ENCODE measurements around the gene SCD5.
A peak's percentile ranks its signal among the peaks of the same experiment; 100 is the strongest.
"Not testable (repeated sequence)": the region's sequence is repeated elsewhere in the genome, so short reads cannot be mapped to it uniquely, and the experiment has no call there.

SCD5 gene

GRCh38 chr4:82798168-82799005, at the start of gene SCD5:
Gene SCD5 (minus strand): TSS chr4:82798796. CDS start chr4:82798537, 259 bp downstream.
- DNase-seq (ENCODE audit: low read depth), result peak; percentile 84
- TF ChIP-seq, protein P1, sequence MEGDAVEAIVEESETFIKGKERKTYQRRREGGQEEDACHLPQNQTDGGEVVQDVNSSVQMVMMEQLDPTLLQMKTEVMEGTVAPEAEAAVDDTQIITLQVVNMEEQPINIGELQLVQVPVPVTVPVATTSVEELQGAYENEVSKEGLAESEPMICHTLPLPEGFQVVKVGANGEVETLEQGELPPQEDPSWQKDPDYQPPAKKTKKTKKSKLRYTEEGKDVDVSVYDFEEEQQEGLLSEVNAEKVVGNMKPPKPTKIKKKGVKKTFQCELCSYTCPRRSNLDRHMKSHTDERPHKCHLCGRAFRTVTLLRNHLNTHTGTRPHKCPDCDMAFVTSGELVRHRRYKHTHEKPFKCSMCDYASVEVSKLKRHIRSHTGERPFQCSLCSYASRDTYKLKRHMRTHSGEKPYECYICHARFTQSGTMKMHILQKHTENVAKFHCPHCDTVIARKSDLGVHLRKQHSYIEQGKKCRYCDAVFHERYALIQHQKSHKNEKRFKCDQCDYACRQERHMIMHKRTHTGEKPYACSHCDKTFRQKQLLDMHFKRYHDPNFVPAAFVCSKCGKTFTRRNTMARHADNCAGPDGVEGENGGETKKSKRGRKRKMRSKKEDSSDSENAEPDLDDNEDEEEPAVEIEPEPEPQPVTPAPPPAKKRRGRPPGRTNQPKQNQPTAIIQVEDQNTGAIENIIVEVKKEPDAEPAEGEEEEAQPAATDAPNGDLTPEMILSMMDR (IDR thresholded peaks at IDR 0.05; ENCODE audit: insufficient read depth, low read depth, low read length, missing control alignments), result no peak
- peak within 1 kb of the TSS; percentile 76 for H3K4me3 ChIP-seq (ENCODE audit: low read depth, low read length)

- DNase-seq (ENCODE audit: low read depth), result no peak
- H3K4me3 ChIP-seq (ENCODE audit: low read depth, low read length), result no peak overlapping the region
- TF ChIP-seq, protein P1 (IDR thresholded peaks at IDR 0.05; ENCODE audit: insufficient read depth, low read depth, low read length, missing control alignments), result no peak
Measured at GRCh38 chr4:82842593-82842992, 44.0 kb upstream of the SCD5 start.

GRCh38 chr4:82839624-82840023, 41.0 kb upstream of the SCD5 start:
- H3K4me3 ChIP-seq (ENCODE audit: low read depth, low read length), result no peak overlapping the region
- DNase-seq (ENCODE audit: low read depth), result no peak
- TF ChIP-seq, protein P1 (IDR thresholded peaks at IDR 0.05; ENCODE audit: insufficient read depth, low read depth, low read length, missing control alignments), result no peak

DNA sequence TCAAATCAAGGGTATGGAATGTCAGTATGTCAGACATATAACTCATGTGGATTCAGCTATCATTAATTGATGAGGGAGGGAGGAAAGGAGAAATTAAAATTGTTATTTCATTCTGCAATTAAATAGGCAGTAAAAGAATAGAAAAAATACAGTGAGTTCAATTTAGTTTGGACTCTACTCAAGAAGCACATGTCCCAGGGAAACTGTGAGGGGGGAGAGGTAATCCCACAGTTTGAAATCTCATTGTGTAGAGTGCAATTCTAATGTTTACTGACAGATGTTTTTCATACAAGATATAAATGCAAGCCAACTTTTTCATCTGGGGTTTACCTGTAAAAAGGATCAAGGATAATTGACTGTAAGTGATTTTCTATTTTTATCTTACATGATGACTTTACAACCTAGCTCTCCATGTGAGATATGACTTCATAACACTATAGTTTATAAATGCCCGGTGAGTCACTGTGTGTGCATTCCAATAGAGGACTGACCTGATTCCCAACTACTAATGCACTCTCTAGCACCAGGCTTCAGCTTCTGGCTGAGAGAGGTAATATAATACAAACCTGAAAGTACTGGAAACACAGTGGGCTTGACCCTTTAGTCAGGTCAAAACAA, 35.2 kb upstream of the SCD5 start:
- TF ChIP-seq, protein P1 (IDR thresholded peaks at IDR 0.05; ENCODE audit: insufficient read depth, low read depth, low read length, missing control alignments), result no peak
- no peak overlapping the region for H3K4me3 ChIP-seq (ENCODE audit: low read depth, low read length)
- DNase-seq (ENCODE audit: low read depth), result no peak

GRCh38 chr4:82833060-82833459, 34.5 kb upstream of the SCD5 start:
- not testable (repeated sequence) for H3K4me3 ChIP-seq (ENCODE audit: low read depth, low read length); DNase-seq (ENCODE audit: low read depth)

DNA sequence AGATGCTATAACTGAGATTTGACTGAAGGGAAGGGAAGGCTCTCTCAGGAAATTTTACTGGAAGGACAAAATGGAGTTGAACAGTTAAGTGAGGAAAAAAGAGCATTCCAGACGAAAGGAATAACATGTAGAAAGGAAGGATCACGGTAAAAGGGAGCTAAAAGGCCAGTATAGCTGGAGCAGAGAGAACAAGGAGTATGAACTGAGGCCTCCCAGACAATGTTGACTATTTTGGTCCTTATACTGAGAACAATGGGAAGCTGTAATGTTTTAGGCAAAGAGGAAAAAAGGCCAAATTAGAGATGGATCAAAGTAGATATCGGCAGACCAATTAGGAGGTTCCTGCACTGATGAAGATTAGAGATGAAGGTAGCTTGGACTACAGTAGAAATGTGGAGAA, 26.8 kb upstream of the SCD5 start:
- no peak for DNase-seq (ENCODE audit: low read depth)
- TF ChIP-seq, protein P1 (IDR thresholded peaks at IDR 0.05; ENCODE audit: insufficient read depth, low read depth, low read length, missing control alignments), result no peak
- no peak overlapping the region for H3K4me3 ChIP-seq (ENCODE audit: low read depth, low read length)

GRCh38 chr4:82823062-82823461, 24.5 kb upstream of the SCD5 start:
- DNase-seq (ENCODE audit: low read depth), result no peak
- TF ChIP-seq, protein P1 (IDR thresholded peaks at IDR 0.05; ENCODE audit: insufficient read depth, low read depth, low read length, missing control alignments), result no peak

More at GRCh38 chr4:82823062-82823461, 24.5 kb upstream of the SCD5 start:
- H3K4me3 ChIP-seq (ENCODE audit: low read depth, low read length), result no peak overlapping the region

Measured in GM12865 (cell line).